8988T (cell line): Measurements from ENCODE around the gene KRTAP6-2.

Experiments used
- DNase-seq: peaks from one replicate; pipeline ENCODE4 v3.0.0; 2011

Gene KRTAP6-2

GRCh38 chr21:30563630-30564029, 35.1 kb downstream of the KRTAP6-2 start:
- no peak for DNase-seq

DNA sequence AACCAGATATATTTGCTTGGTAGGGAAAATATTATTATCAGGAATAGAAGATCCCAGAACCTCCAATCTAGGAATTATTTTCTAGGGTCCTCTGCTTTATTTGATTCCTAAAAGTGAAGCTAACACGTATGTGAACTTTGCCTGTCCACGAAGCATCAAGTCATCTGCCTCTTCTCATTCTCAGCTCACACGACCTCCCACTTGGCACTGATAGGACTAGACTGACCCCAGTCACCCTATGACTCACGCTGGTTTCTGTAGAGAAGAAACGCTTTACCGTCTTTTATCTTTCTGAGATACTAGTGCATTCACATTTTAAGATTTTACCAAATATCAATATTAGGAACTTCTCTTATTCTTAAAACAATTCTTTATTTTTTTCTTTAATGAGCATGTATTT, 35.6 kb downstream of the KRTAP6-2 start:
- DNase-seq, result no peak

GRCh38 chr21:30561957-30562356, 36.7 kb downstream of the KRTAP6-2 start:
- DNase-seq, result no peak

DNA sequence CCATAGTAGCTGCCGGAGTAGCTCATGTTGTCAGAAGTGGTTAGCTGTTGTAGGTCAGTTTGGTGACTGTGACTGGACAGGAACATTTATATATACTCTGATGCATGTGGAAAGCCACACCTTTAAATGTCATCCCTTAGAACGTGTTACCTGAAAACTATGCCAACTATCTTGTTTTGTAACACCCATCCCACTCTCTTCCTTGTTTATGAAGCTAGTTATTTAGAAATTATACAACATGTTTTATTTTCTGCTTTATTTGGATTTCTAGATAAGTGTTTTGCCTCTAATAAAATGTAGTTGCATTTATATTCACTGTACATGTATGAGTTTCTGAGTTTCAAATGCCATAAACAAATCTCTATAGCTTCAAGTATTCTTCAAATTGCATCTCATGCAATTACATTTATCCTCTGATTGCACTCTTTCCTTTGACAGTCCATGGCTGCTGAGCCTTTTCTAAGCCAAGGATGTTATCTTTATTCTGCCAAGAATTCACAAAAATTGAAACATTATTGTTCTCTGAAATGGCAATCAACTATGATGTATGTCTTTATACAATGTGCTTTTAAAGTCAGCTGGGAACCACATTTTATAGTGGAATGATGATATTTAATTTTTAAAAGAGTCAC, 37.3 kb downstream of the KRTAP6-2 start, which contains the start of gene KRTAP19-7:
KRTAP19-7 (minus strand) TSS at position 51 of the 632 bp plus-strand sequence; CDS start at position 26, 25 bp downstream.
- DNase-seq, result no peak

DNA sequence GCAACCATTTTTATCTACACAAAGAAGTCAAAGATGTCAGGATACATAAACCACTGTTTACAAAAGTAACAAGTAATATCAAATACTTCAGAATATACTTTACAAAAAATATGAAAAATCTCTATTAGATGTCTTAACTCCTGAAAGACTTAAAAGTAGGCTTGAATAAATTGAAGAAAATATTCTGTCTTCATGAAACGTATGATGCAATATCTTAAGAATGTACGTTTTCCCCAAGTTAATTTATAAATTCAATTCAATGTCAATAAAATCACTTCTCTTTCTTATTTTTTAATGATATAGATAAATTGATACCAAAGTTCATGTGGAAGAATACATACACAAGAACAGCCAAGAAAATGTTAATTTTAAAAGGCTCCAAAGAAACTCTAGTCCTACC, 43.6 kb downstream of the KRTAP6-2 start:
- no peak for DNase-seq

- DNase-seq, result no peak
These were observed 45.9 kb downstream of the KRTAP6-2 start for GRCh38 chr21:30552782-30553181.
